GM23248 (cell line): ENCODE results near the gene NIN. TPM values are rescaled to one million over a fixed set of nuclear protein-coding genes. Genes with fewer than 3 reads are reported as not detected.
A peak's percentile ranks its signal among the peaks of the same experiment; 100 is the strongest.

Source experiments
- DNase-seq: peaks from one replicate; pipeline ENCODE4 v3.0.0-alpha.2; 2015
- H2AFZ ChIP-seq: fragments of 200-600 bp; sonication (generic); 2 replicates; pipeline ENCODE4 v1.6.1; 2016; ENCODE audit warnings: antibody characterized with exemption
- H3F3A ChIP-seq: fragments of 200-600 bp; sonication (generic); 2 replicates; pipeline ENCODE4 v1.6.1; 2016; ENCODE audit warnings: mild to moderate bottlenecking, antibody characterized with exemption, mixed run types; ENCODE audit not compliant: insufficient read depth
- H3K27ac ChIP-seq: fragments of 200-600 bp; sonication (generic); 2 replicates; pipeline ENCODE4 v1.5.1; 2016; ENCODE audit warnings: mild to moderate bottlenecking
- H3K27me3 ChIP-seq: fragments of 200-600 bp; sonication (generic); replicated peaks from 2 replicates; pipeline ENCODE4 v1.6.1; 2016; ENCODE audit warnings: mild to moderate bottlenecking; ENCODE audit not compliant: insufficient read depth
- H3K36me3 ChIP-seq: fragments of 200-600 bp; sonication (generic); 2 replicates; pipeline ENCODE4 v1.6.1; 2016; ENCODE audit warnings: low read depth, mild to moderate bottlenecking
- H3K4me1 ChIP-seq: fragments of 200-600 bp; sonication (generic); 2 replicates; pipeline ENCODE4 v1.6.1; 2016; ENCODE audit warnings: mild to moderate bottlenecking; ENCODE audit not compliant: insufficient read depth
- H3K4me2 ChIP-seq: fragments of 200-600 bp; sonication (generic); one replicate; pipeline ENCODE4 v1.6.1; 2016; ENCODE audit warnings: mild to moderate bottlenecking; ENCODE audit not compliant: unreplicated experiment
- H3K4me3 ChIP-seq: fragments of 200-600 bp; sonication (generic); 2 replicates; pipeline ENCODE4 v1.5.1; 2016; ENCODE audit warnings: mild to moderate bottlenecking
- H3K79me2 ChIP-seq: fragments of 200-600 bp; sonication (generic); 2 replicates; pipeline ENCODE4 v1.6.1; 2016; ENCODE audit warnings: mild to moderate bottlenecking; ENCODE audit not compliant: insufficient read depth
- H3K9ac ChIP-seq: fragments of 200-600 bp; sonication (generic); 2 replicates; pipeline ENCODE4 v1.6.1; 2016; ENCODE audit warnings: mild to moderate bottlenecking
- H3K9me2 ChIP-seq: fragments of 200-600 bp; sonication (generic); 2 replicates; pipeline ENCODE4 v1.6.1; 2016; ENCODE audit warnings: mixed run types, mild to moderate bottlenecking, moderate library complexity; ENCODE audit not compliant: insufficient read depth
- H3K9me3 ChIP-seq: fragments of 200-600 bp; sonication (generic); one replicate; pipeline ENCODE4 v1.6.1; 2017; ENCODE audit warnings: low read depth
- H4K20me1 ChIP-seq: fragments of 200-600 bp; sonication (generic); 2 replicates; pipeline ENCODE4 v1.6.0; 2016; ENCODE audit not compliant: insufficient read depth
- EZH2 ChIP-seq: fragments of 200-600 bp; sonication (generic); IDR thresholded peaks from 2 replicates; pipeline ENCODE4 v1.6.1; 2018; ENCODE audit warnings: antibody characterized with exemption, mild to moderate bottlenecking; ENCODE audit not compliant: insufficient read depth, poor library complexity, severe bottlenecking
- EZH2phosphoT487 ChIP-seq: fragments of 200-600 bp; sonication (generic); IDR thresholded peaks from 2 replicates; pipeline ENCODE4 v1.6.1; 2018; ENCODE audit warnings: antibody characterized with exemption, moderate library complexity, mild to moderate bottlenecking, low read depth; ENCODE audit not compliant: insufficient read depth
- WGBS, 2 experiments: methylation state at CpG; one replicate each; pipeline ENCODE4 v1.1.6; 2015 to 2017; ENCODE audit warnings: low lambda C conversion rate in 2 of 2, low coverage in 1 of 2; ENCODE audit errors: missing lambda C conversion rate in 2 of 2; 5-methylcytosine and 5-hydroxymethylcytosine counted together
- in situ Hi-C: fragments of 300-500 bp; cut with MboI; formaldehyde crosslinking; loops from 2 replicates; pipeline ENCODE4 v1.15.0; 2020
- polyA plus RNA-seq: library from polyadenylated mRNA; unstranded; fragments of >200 nt; fragmentation: Nextera tagmentation; extraction: Ambion mirVana; gene quantifications from 2 replicates; pipeline ENCODE4 v1.2.1, GENCODE V29; 2016
- total RNA-seq: library from RNA; depleted of rRNA; stranded (reverse); fragments of >200 nt; shearing (Covaris generic); gene quantifications from 2 replicates; pipeline ENCODE4 v1.2.3, GENCODE V29; 2014

NIN gene
- total and polyA plus RNA-seq, 2 experiments from 2014 or later: 17.0 to 33.3 TPM

GRCh38 chr14:50836515-50836914 is 5.6 kb upstream of the NIN start:
- DNase-seq: peak; percentile 64
- Histone ChIP-seq H3K27me3 (no peaks in the 10 kb centered on the region), H2AFZ (no peak overlapping the region), H3K9ac (no peak overlapping the region), H4K20me1 (no peaks in the 10 kb centered on the region), H3K4me3 (no peak overlapping the region), H3K4me2 (no peak overlapping the region), H3K27ac (no peak overlapping the region), H3F3A (peaks cover 8% of the 10 kb centered on the region), H3K4me1 (0 out of 2 replicates have a peak, but pooled peaks cover 5% of the 10 kb centered on the region), H3K9me3 (no peaks in the 10 kb centered on the region), H3K79me2 (no peaks in the 10 kb centered on the region), H3K9me2 (no peaks in the 10 kb centered on the region), H3K36me3 (no peaks in the 10 kb centered on the region)
- WGBS, 2 experiments: 70 to 79% methylated on average over 5 of the region's 5 CpGs
- TF ChIP-seq EZH2 (no peak), EZH2phosphoT487 (no peak)
- in situ Hi-C loops: no loop called here

- Histone ChIP-seq H3K27ac (no peak overlapping the region), H3K9me3 (no peaks in the 10 kb centered on the region), H3K9ac (no peak overlapping the region), H3K4me3 (no peak overlapping the region), H3K36me3 (no peaks in the 10 kb centered on the region), H4K20me1 (no peaks in the 10 kb centered on the region), H3K4me1 (0 out of 2 replicates have a peak, but pooled peaks cover 5% of the 10 kb centered on the region), H3K27me3 (no peaks in the 10 kb centered on the region), H3K79me2 (no peaks in the 10 kb centered on the region; the same call in 1 of the 2 replicates), H3K9me2 (no peaks in the 10 kb centered on the region), H3K4me2 (no peak overlapping the region), H3F3A (peaks cover 9% of the 10 kb centered on the region), H2AFZ (no peak overlapping the region)
- in situ Hi-C loops: no loop called here
- no peak for TF ChIP-seq EZH2
- no peak for TF ChIP-seq EZH2phosphoT487
- DNase-seq: peak; percentile 25
- WGBS, 2 experiments: 35 to 37% methylated on average over 2 of the region's 2 CpGs
Measured at GRCh38 chr14:50835280-50835679, 4.3 kb upstream of the NIN start.

GRCh38 chr14:50834802-50835276 is 3.9 kb upstream of the NIN start:
- H4K20me1 ChIP-seq: no peaks in the 10 kb centered on the region
- DNase-seq: no peak
- no peaks in the 10 kb centered on the region for H3K9me3 ChIP-seq
- H2AFZ ChIP-seq: no peak overlapping the region
- no peak overlapping the region for H3K9ac ChIP-seq
- no peak overlapping the region for H3K4me2 ChIP-seq
- H3K36me3 ChIP-seq: no peaks in the 10 kb centered on the region
- H3K4me1 ChIP-seq: 0 out of 2 replicates have a peak, but pooled peaks cover 5% of the 10 kb centered on the region
- TF ChIP-seq EZH2phosphoT487: no peak
- no peak for TF ChIP-seq EZH2
- no peak overlapping the region for H3K4me3 ChIP-seq
- WGBS, 2 experiments: 83 to 86% methylated on average over 5 of the region's 5 CpGs
- H3K27me3 ChIP-seq: no peaks in the 10 kb centered on the region
- H3K27ac ChIP-seq: no peak overlapping the region
- no peaks in the 10 kb centered on the region for H3K9me2 ChIP-seq
- in situ Hi-C loops: no loop called here
- peaks cover 9% of the 10 kb centered on the region for H3F3A ChIP-seq
- H3K79me2 ChIP-seq: no peaks in the 10 kb centered on the region; the same call in 1 of the 2 replicates

- no peak for DNase-seq
- H2AFZ ChIP-seq: no peak overlapping the region
- H4K20me1 ChIP-seq: peaks cover 13% of the 10 kb centered on the region
- H3K9me2 ChIP-seq: no peaks in the 10 kb centered on the region
- no peak overlapping the region for H3K27ac ChIP-seq
- H3K9me3 ChIP-seq: no peaks in the 10 kb centered on the region
- 79 to 86% methylated on average over 6 of the region's 6 CpGs for WGBS, 2 experiments
- H3K27me3 ChIP-seq: no peaks in the 10 kb centered on the region
- H3K4me1 ChIP-seq: peaks cover 14% of the 10 kb centered on the region
- in situ Hi-C loops: no loop called here
- no peak overlapping the region for H3K4me3 ChIP-seq
- peaks cover 9% of the 10 kb centered on the region for H3F3A ChIP-seq
- no peak overlapping the region for H3K9ac ChIP-seq
- H3K79me2 ChIP-seq: peaks cover 18% of the 10 kb centered on the region
- H3K36me3 ChIP-seq: no peaks in the 10 kb centered on the region
- TF ChIP-seq EZH2phosphoT487 (no peak), EZH2 (no peak)
- no peak overlapping the region for H3K4me2 ChIP-seq
Measured at GRCh38 chr14:50832935-50833630, 2.1 kb upstream of the NIN start.
